HG02798 (cell line): ENCODE measurements around the gene MSRB1.
"Not testable (repeated sequence)": the region's sequence is repeated elsewhere in the genome, so short reads cannot be mapped to it uniquely, and the experiment has no call there.

Experiments
- ATAC-seq: cut with Tn5 transposase; IDR thresholded peaks from one replicate; pipeline ENCODE4 v1.9.1; 2021; ENCODE audit warnings: mild to moderate bottlenecking; ENCODE audit not compliant: unreplicated experiment, poor library complexity

MSRB1 gene

GRCh38 chr16:1941162-1942046, 1.6 kb downstream of the MSRB1 start:
- no peak for ATAC-seq

GRCh38 chr16:1940273-1941161, 2.5 kb downstream of the MSRB1 start:
- no peak for ATAC-seq

- not testable (repeated sequence) for ATAC-seq
Observed at GRCh38 chr16:1939833-1940232, 3.2 kb downstream of the MSRB1 start.

DNA sequence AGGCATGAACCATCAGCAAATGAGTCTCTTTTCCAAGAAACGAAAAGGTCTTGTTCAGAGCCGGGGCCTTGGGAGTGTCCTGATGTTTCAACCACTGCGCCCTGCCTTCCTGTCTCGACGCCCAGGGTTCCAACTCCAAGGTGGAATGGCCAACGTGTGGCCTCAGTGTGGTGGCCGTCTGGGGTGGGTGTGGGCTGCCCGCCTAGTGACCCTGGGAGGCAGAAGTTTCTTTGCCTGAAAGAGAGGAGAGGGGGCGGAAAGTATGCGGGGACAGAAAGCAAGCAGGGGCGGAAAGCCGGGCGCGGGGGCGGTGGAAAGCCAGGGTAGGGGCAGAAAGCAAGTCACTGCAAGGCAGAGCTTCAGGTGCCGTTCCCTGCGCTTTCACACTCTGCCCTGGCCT, 4.1 kb downstream of the MSRB1 start:
- ATAC-seq: no peak

- no peak for ATAC-seq
Observed at GRCh38 chr16:1938316-1938715, 4.7 kb downstream of the MSRB1 start.

GRCh38 chr16:1936945-1937479, 6.0 kb downstream of the MSRB1 start:
- ATAC-seq: no peak

- ATAC-seq: no peak
Observed at GRCh38 chr16:1933097-1933661, 9.8 kb downstream of the MSRB1 start.

- no peak for ATAC-seq
Observed at GRCh38 chr16:1932050-1933028, 10.7 kb downstream of the MSRB1 start.

- ATAC-seq: no peak
Observed at GRCh38 chr16:1930338-1930720, 12.7 kb downstream of the MSRB1 start.

- peak; percentile 90 for ATAC-seq
Observed at GRCh38 chr16:1929578-1930337, 13.2 kb downstream of the MSRB1 start.

DNA sequence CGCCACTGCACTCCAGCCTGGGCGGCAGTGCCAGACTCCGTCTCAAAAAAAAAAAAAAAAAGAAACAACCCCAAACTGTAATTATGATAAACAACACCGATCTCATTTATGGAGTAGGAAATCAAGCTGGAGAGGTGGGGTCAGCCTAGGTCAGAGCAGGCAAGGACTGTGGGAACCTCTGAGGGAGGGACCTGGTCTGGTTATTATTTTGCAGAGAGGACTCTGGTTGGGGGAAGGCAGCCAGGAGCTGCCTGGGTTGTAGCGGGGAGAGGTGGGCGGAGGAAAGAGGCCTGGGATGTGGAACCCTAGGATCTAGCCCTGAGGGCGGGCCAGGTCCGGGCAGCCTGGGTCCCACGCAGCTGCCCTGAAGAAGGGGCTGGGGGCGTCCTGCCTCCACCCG, 13.9 kb downstream of the MSRB1 start:
- ATAC-seq: no peak

DNA sequence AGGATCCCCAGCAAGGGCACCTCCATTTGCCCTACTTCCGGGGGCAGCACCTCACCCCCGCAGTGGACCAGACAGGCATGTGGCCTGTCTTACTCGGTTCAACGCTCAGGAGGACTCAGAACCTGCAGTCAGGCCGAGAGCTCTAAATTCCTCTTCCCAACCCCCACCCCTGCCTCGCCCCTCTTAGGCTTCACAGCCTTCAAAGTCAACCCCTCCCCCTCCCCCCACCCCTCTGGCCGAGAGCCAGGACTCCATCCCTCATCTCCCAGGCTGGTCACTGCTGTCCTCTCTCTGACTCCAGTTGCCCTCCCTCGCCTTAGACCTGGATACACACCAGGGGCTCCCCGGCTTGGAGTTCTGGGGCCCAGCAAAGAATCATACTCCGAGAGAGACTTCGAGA, 16.7 kb downstream of the MSRB1 start:
- ATAC-seq: no peak

- ATAC-seq: no peak
Observed at GRCh38 chr16:1924095-1924494, 18.9 kb downstream of the MSRB1 start.

GRCh38 chr16:1923299-1924034, 19.5 kb downstream of the MSRB1 start:
- ATAC-seq: no peak

DNA sequence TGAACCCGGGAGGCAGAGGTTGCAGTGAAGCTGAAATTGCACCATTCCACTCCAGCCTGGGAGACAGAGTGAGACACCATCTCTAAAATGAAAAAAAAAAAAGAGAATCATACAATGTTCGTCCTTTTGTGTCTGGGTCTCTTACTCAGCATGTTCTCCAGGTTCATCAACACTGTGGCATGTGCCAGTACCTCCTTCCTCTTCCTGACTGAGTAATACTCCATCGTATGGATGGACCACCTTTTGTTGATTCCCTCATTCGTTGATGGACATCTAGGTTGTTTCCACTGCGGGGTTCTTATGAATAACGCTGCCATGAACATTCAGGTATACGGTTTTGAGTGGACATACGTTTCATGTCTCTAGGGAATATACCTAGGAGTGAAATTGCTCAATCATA, 20.6 kb downstream of the MSRB1 start:
- no peak for ATAC-seq

DNA sequence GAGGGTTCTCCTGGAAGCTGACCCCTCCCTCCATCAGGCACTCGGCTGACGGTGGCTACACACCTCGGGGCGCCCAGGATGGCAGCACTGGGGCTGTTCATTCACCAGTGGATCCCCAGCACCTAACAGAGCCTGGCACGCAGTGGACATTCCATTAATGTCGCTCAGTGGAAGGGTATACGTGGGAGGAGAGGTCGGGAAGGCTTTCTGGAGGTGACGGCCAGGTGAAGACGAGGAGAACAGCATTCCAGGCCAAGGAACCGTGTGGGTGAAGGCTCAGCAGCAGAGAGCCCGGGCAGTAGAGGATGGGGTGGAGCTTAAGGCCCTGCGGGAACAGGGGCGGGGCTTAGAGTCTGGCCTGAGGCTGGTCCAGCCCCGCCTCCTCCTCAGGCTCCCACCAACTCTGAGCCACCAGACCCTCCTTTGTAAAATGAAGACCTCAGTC, 22.2 kb downstream of the MSRB1 start:
- no peak for ATAC-seq

DNA sequence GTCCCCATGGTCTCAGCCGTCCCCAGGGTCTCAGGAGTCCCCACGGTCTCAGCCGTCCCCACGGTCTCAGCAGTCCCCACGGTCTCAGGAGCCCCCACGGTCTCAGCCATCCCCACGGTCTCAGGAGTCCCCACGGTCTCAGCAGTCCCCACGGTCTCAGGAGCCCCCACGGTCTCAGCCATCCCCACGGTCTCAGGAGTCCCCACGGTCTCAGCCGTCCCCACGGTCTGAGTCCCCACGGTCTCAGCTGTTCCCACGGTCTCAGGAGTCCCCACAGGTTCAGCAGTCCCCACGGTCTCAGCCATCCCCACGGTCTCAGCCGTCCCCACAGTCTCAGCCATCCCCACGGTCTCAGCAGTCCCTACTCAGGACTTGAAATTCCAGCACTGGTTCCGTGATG, 22.9 kb downstream of the MSRB1 start:
- ATAC-seq: not testable (repeated sequence)

DNA sequence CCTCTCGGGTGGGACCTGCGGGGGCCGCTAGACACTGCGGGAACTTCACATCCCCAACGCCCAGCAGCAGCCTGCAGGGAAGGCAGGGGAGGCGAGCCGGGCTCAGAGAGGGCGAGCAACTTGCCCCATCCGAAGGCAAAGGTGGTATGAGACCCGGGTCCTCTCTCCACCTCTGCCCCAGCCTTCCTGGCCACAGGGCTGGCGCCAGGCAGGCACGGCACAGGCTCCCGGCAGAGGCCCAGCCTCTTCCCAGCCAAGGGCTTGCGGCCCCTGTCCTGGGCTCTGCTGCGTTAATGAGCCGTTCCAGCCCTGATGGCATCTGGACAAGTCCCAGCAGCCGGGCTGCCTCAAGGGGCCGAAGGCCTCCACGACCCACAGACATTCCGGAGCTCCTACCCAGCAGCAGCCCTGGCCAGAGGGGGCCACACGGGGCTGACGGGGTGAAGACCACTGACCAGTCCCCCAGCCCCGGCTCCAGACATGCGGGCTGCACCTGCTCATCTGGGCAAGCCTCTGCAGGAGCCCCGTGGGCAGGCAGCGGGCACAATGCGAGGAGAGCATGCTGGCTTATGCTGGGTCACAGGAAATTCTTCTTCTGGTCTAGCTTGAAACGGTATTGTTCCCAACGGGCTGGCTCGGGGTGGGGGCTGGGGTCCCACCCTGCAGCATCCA, 23.5 kb downstream of the MSRB1 start:
- ATAC-seq: no peak
